ENCODE measurements around the gene FOXO3.

Gene FOXO3

GRCh38 chr6:108598305-108598863 is 37.7 kb downstream of the FOXO3 start:
- DNase-seq: no peak

GRCh38 chr6:108604156-108604555 is 43.4 kb downstream of the FOXO3 start:
- no peak for DNase-seq

- no peak for DNase-seq
These were observed 45.6 kb downstream of the FOXO3 start for GRCh38 chr6:108606250-108606690.

- DNase-seq: no peak
These were observed 47.9 kb downstream of the FOXO3 start for GRCh38 chr6:108608453-108609275.

- DNase-seq: no peak
These were observed 48.6 kb downstream of the FOXO3 start for GRCh38 chr6:108609276-108609769.

- no peak for DNase-seq
These were observed 49.6 kb downstream of the FOXO3 start for GRCh38 chr6:108610270-108610839.

GRCh38 chr6:108610957-108611586 is 50.4 kb downstream of the FOXO3 start:
- no peak for DNase-seq

- DNase-seq: no peak
These were observed 52.1 kb downstream of the FOXO3 start for GRCh38 chr6:108612852-108613251.

GRCh38 chr6:108616544-108616943 is 55.8 kb downstream of the FOXO3 start:
- no peak for DNase-seq

- no peak for DNase-seq
These were observed 56.3 kb downstream of the FOXO3 start for GRCh38 chr6:108616973-108617372.

- DNase-seq: no peak
These were observed 58.0 kb downstream of the FOXO3 start for GRCh38 chr6:108618623-108619152.

GRCh38 chr6:108619431-108620197 is 58.9 kb downstream of the FOXO3 start:
- DNase-seq: no peak

GRCh38 chr6:108621117-108621516 is 60.4 kb downstream of the FOXO3 start:
- DNase-seq: no peak

GRCh38 chr6:108622641-108623298 is 62.1 kb downstream of the FOXO3 start:
- DNase-seq: no peak

GRCh38 chr6:108623995-108624394 is 63.3 kb downstream of the FOXO3 start:
- no peak for DNase-seq

GRCh38 chr6:108625581-108625980 is 64.9 kb downstream of the FOXO3 start:
- no peak for DNase-seq

GRCh38 chr6:108626777-108627176 is 66.1 kb downstream of the FOXO3 start:
- no peak for DNase-seq

GRCh38 chr6:108627692-108628550 is 67.2 kb downstream of the FOXO3 start:
- no peak for DNase-seq

- DNase-seq: no peak
These were observed 69.5 kb downstream of the FOXO3 start for GRCh38 chr6:108630050-108630714.

- DNase-seq: no peak
These were observed 71.7 kb downstream of the FOXO3 start for GRCh38 chr6:108632441-108632840.

Measured in activated CD4-positive, alpha-beta T cell treated with anti-CD3 and anti-CD28 coated beads, Interleukin-2, amount 50 U/mL, for 4 hours (primary cell).